Mucosa of descending colon (tissue), 3 donors: Measurements from ENCODE around the gene PIP4P1. TPM values are rescaled to one million over a fixed set of nuclear protein-coding genes. Genes with fewer than 3 reads are reported as not detected.
"Not testable (repeated sequence)": the region's sequence is repeated elsewhere in the genome, so short reads cannot be mapped to it uniquely, and the experiment has no call there.

ENCODE experiments used
- ATAC-seq: fragments of 200-7000 bp; cut with Tn5 transposase; one replicate; pipeline ENCODE4 v1.9.1; 2020; ENCODE audit warnings: mild to moderate bottlenecking, moderate library complexity
- DNase-seq, 3 donors: peaks; one replicate each; pipeline ENCODE4 v3.0.0-alpha.2; 2020
- H3K36me3 ChIP-seq: fragments of 200-600 bp; one replicate; pipeline ENCODE4 v1.8.0; 2021; ENCODE audit warnings: low read depth, mild to moderate bottlenecking
- H3K4me1 ChIP-seq: fragments of 200-600 bp; one replicate; pipeline ENCODE4 v1.8.0; 2021; ENCODE audit warnings: low read depth, mild to moderate bottlenecking
- H3K4me3 ChIP-seq: fragments of 200-600 bp; one replicate; pipeline ENCODE4 v1.8.0; 2021; ENCODE audit warnings: mild to moderate bottlenecking
- H3K9me3 ChIP-seq: fragments of 200-600 bp; one replicate; pipeline ENCODE4 v1.8.0; 2021; ENCODE audit warnings: mild to moderate bottlenecking
- intact Hi-C, 2 donors: fragments of 100-400 bp; cut with DNase I in 1 of 2; cut with micrococcal nuclease in 1 of 2; formaldehyde crosslinking; loops; one replicate each; pipeline versions ENCODE4 v1.11.0 to v1.11.1; 2022; cut with DNase I, micrococcal nuclease
- long read RNA-seq, 2 donors: library from polyadenylated mRNA; unstranded; transcript quantifications; one replicate each; pipeline ENCODE4 v2.0.0, GENCODE V29; 2019 to 2021
- total RNA-seq, 3 donors: library from RNA; stranded (reverse); fragmentation: NEBNext Ultra II Directional in 2 of 3; extraction: Animal tissue kit (Norgen Biotek cat#: 25700) in 2 of 3; gene quantifications; one replicate each; pipeline versions ENCODE4 v1.2.1 to v1.2.4, GENCODE V29; 2021 to 2023
- TF ChIP-seq, protein P1 (sequence below): fragments of 200-600 bp; IDR thresholded peaks from one replicate; pipeline ENCODE4 v1.8.0; 2022; ENCODE audit warnings: antibody characterized with exemption, mild to moderate bottlenecking
- donor health status: DM: no; HTN: no; CAD: no; lungs with moderate emphysema.
- donor health status: DM: no; HTN: no; CAD: no.
- donor health status: DM: no; HTN: yes; CAD: no.

Gene PIP4P1
- total RNA-seq: 10 to 100 TPM; 40.6 to 48.4 (median 45.5) TPM
- long read RNA-seq, donor 1, transcript PIP4P1-205 (5 exons, 1,118 nt): minor isoform, 5 of 86 reads
- long read RNA-seq, donor 1, transcript PIP4P1-202 (7 exons, 1,696 nt): minor isoform, 18 of 86 reads
- long read RNA-seq, donor 1, transcript PIP4P1-201 (7 exons, 1,961 nt): major isoform, 41 of 86 reads
- long read RNA-seq, donor 1, partial matches to known transcripts: 12 of 86 reads
- long read RNA-seq, donor 1, other reads (novel, unspliced or antisense): 8 of 86 reads
- long read RNA-seq, donor 2, transcript PIP4P1-201 (7 exons, 1,961 nt): major isoform, 6 of 9 reads
- long read RNA-seq, donor 2, partial matches to known transcripts: 0 of 9 reads
- long read RNA-seq, donor 2, other reads (novel, unspliced or antisense): 0 of 9 reads

DNA sequence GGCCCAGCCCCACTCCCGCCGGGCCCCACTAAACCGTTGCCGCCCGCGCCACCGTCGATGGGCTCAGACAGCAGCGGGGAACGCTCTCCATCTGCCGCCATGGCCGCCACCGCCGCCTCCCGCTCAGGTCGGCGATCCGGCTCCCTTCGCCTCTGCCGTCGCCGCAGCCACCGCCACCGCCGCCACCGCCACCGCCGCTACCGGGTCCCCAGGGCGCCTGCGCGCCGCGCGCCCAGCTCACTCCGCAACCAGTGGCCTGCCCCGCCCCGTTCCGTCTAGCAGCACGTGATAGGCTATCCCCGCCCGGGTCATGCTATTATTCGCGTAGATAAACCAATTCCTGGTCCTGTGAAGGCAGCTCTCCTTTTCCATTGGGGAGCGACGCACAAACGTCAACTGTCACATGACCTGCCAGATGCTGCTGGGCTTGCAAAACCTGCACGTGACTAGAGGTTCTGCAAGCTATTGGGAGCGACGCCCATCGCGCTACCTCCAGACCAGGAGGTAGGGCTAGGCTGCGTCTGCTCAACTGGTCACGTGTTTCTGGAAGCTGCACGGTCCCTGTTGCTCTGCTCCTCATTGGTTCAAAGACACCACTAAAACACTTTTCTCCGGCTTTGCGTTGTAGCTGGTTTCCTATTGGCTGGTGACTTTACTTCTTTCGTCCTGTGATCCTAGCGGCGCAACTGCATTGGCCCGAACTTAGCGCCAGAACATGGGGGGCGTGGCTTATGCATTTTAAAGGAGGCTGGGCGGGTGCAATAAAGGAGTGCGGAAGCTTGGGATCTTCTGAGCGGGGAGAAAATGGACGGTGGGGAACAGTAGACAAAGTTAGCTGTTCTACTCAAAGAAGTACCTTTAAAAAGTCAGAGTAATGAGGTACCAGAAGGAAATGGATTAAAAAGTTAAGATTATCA lies at the start of gene PIP4P1:
TSS of gene PIP4P1 (minus strand) at position 210 of the 917 bp plus-strand sequence. CDS start at position 101, 109 bp downstream.
- peaks cover 13% of the 10 kb centered on the region for H3K36me3 ChIP-seq
- intact Hi-C loops: loop anchor here in 1 of 2 donors (5.0 kb wide), 1 partner anchor 44 kb away; no protein-coding TSS in a partner anchor
- ATAC-seq (peak; percentile 94), DNase-seq (peak; percentile 98 to 100 (median 99))
- no peaks in the 10 kb centered on the region for H3K9me3 ChIP-seq
- TF ChIP-seq, protein P1, sequence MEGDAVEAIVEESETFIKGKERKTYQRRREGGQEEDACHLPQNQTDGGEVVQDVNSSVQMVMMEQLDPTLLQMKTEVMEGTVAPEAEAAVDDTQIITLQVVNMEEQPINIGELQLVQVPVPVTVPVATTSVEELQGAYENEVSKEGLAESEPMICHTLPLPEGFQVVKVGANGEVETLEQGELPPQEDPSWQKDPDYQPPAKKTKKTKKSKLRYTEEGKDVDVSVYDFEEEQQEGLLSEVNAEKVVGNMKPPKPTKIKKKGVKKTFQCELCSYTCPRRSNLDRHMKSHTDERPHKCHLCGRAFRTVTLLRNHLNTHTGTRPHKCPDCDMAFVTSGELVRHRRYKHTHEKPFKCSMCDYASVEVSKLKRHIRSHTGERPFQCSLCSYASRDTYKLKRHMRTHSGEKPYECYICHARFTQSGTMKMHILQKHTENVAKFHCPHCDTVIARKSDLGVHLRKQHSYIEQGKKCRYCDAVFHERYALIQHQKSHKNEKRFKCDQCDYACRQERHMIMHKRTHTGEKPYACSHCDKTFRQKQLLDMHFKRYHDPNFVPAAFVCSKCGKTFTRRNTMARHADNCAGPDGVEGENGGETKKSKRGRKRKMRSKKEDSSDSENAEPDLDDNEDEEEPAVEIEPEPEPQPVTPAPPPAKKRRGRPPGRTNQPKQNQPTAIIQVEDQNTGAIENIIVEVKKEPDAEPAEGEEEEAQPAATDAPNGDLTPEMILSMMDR: no peak
- peaks cover 16% of the 10 kb centered on the region for H3K4me1 ChIP-seq
- peak within 1 kb of the TSS; percentile 79 for H3K4me3 ChIP-seq

- Histone ChIP-seq H3K36me3 (no peaks in the 10 kb centered on the region), H3K4me1 (no peaks in the 10 kb centered on the region), H3K4me3 (no peak overlapping the region), H3K9me3 (no peaks in the 10 kb centered on the region)
- intact Hi-C loops: no loop called here
- no peak for DNase-seq
- no peak for ATAC-seq
- TF ChIP-seq, protein P1: no peak
These were observed 47.1 kb upstream of the PIP4P1 start for GRCh38 chr14:20508367-20508766.

DNA sequence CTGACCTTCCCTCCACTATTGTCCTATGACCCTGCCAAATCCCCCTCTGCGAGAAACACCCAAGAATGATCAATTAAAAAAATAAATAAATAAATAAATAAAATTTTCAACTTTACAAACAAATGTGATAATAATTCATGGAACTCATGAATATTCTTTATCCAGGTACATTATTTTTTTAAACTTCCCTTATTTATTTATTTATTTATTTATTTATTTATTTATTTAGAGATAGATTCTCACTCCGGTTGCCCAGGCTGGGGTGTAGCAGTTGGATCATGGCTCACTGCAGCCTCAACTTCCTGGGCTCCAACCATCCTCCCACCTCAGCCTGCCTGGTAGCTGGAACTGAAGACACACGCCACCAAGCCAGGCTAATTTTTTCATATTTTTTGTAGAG lies 46.3 kb upstream of the PIP4P1 start:
- DNase-seq, ATAC-seq, H3K4me3 ChIP-seq, H3K9me3 ChIP-seq, H3K4me1 ChIP-seq, intact Hi-C loops, H3K36me3 ChIP-seq: not testable (repeated sequence)

DNA sequence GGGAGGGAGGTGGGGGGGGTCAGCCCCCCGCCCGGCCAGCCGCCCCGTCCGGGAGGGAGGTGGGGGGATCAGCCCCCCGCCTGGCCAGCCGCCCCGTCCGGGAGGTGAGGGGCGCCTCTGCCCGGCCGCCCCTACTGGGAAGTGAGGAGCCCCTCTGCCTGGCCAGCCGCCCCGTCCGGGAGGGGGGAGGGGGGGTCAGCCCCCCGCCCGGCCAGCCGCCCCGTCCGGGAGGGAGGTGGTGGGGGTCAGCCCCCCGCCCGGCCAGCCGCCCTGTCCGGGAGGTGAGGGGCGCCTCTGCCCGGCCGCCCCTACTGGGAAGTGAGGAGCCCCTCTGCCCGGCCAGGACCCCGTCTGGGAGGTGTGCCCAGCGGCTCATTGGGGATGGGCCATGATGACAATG lies 45.5 kb upstream of the PIP4P1 start:
- H3K4me1 ChIP-seq, intact Hi-C loops, DNase-seq, H3K9me3 ChIP-seq, ATAC-seq, H3K36me3 ChIP-seq, H3K4me3 ChIP-seq: not testable (repeated sequence)

DNA sequence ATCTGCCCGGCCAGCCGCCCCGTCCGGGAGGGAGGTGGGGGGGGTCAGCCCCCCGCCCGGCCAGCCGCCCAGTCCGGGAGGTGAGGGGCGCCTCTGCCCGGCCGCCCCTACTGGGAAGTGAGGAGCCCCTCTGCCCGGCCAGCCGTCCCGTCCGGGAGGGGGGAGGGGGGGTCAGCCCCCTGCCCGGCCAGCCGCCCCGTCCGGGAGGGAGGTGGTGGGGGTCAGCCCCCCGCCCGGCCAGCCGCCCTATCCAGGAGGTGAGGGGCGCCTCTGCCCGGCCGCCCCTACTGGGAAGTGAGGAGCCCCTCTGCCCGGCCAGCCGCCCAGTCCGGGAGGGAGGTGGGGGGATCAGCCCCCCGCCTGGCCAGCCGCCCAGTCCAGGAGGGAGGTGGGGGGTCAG lies 45.0 kb upstream of the PIP4P1 start:
- intact Hi-C loops, H3K36me3 ChIP-seq: not testable (repeated sequence)

GRCh38 chr14:20503898-20504297 lies 42.7 kb upstream of the PIP4P1 start:
- DNase-seq (peak in 1 of 3 donors; percentile 7), ATAC-seq (no peak)
- intact Hi-C loops: no loop called here
- TF ChIP-seq, protein P1: no peak
- no peak overlapping the region for H3K4me3 ChIP-seq
- H3K9me3 ChIP-seq: no peaks in the 10 kb centered on the region
- no peaks in the 10 kb centered on the region for H3K4me1 ChIP-seq
- no peaks in the 10 kb centered on the region for H3K36me3 ChIP-seq

More for the DNA sequence above, 45.0 kb upstream of the PIP4P1 start:
- ATAC-seq, H3K4me3 ChIP-seq, DNase-seq, H3K9me3 ChIP-seq, H3K4me1 ChIP-seq: not testable (repeated sequence)

- intact Hi-C loops: no loop called here
- H3K36me3 ChIP-seq: no peaks in the 10 kb centered on the region
- ATAC-seq: no peak
- H3K9me3 ChIP-seq: no peaks in the 10 kb centered on the region
- TF ChIP-seq, protein P1: no peak
- H3K4me3 ChIP-seq: no peak overlapping the region
- H3K4me1 ChIP-seq: no peaks in the 10 kb centered on the region
- DNase-seq: no peak
These were observed 40.1 kb upstream of the PIP4P1 start for GRCh38 chr14:20501346-20501745.
